ENCODE data around the gene PLEKHG4B. TPM values are rescaled to one million over a fixed set of nuclear protein-coding genes. Genes with fewer than 3 reads are reported as not detected.

Gene PLEKHG4B
- polyA plus RNA-seq, 1 donor (not counting 4 experiments of a cell fraction or from before 2014, with no cell fraction given), result not detected

DNA sequence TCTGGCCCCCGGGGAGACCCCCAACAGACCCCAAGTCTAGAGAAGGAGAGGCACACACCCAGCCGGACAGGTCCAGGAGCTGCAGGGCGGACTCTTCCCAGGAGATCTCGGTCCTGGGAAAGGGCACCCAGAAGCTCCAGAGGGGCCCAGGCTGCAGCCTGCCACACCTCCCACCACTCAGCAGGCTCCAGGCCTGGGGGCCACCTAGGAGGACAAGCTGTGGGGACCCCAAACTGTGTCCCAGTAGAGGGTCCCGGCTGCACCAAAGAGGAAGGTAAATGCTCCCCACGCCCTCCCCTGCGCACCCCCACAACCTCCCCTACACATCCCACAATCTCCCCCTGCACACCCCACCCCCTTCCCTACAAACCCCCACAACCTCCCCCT is 48.5 kb downstream of the PLEKHG4B start:
- Histone ChIP-seq H3K4me3 (ENCODE audit: control insufficient read depth in 2 of 3, extremely low read depth in 1 of 3, insufficient read depth in 2 of 3, low read depth in 1 of 3, low read length in 3 of 3) (no peak overlapping the region), H3K27me3 (ENCODE audit: control insufficient read depth, extremely low read depth, insufficient read depth, low read length) (no peaks in the 10 kb centered on the region), H3K27ac (ENCODE audit: control insufficient read depth, insufficient read depth, low read length) (no peak overlapping the region), H3K9ac (ENCODE audit: control insufficient read depth, extremely low read depth, insufficient read depth, low read length) (no peak overlapping the region), H3K36me3 (ENCODE audit: control insufficient read depth in 2 of 2, extremely low read depth in 1 of 2, insufficient read depth in 2 of 2, low read length in 2 of 2) (no peaks in the 10 kb centered on the region), H4K20me1 (ENCODE audit: control insufficient read depth, extremely low read depth, insufficient read depth, low read length) (no peaks in the 10 kb centered on the region), H3K9me1 (ENCODE audit: control insufficient read depth, extremely low read depth, insufficient read depth, low read length) (no peaks in the 10 kb centered on the region), H3K9me3 (ENCODE audit: control insufficient read depth, low read depth, low read length) (no peaks in the 10 kb centered on the region), H3K4me2 (ENCODE audit: control insufficient read depth, extremely low read depth, insufficient read depth, low read depth, low read length) (no peak overlapping the region), H3K4me1 (ENCODE audit: control insufficient read depth, extremely low read depth, insufficient read depth, low read length) (no peaks in the 10 kb centered on the region), H2AFZ (ENCODE audit: control insufficient read depth, low read length) (no peak overlapping the region), H3K79me2 (ENCODE audit: control insufficient read depth, insufficient read depth, low read length) (no peaks in the 10 kb centered on the region)
- DNase-seq (ENCODE audit: low read depth, low spot score) (no peak), FAIRE-seq (no peak)
- dilution Hi-C loops (cut with MboI; ENCODE audit: extremely low pct_ligation_motif_present, low sequenced_read_pairs), result no loop called here
- no peak for TF ChIP-seq EZH2 (IDR thresholded peaks at IDR 0.05; ENCODE audit: low read length)
- TF ChIP-seq, protein P1, sequence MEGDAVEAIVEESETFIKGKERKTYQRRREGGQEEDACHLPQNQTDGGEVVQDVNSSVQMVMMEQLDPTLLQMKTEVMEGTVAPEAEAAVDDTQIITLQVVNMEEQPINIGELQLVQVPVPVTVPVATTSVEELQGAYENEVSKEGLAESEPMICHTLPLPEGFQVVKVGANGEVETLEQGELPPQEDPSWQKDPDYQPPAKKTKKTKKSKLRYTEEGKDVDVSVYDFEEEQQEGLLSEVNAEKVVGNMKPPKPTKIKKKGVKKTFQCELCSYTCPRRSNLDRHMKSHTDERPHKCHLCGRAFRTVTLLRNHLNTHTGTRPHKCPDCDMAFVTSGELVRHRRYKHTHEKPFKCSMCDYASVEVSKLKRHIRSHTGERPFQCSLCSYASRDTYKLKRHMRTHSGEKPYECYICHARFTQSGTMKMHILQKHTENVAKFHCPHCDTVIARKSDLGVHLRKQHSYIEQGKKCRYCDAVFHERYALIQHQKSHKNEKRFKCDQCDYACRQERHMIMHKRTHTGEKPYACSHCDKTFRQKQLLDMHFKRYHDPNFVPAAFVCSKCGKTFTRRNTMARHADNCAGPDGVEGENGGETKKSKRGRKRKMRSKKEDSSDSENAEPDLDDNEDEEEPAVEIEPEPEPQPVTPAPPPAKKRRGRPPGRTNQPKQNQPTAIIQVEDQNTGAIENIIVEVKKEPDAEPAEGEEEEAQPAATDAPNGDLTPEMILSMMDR (optimal IDR thresholded peaks at IDR 0.05 in 1 of 3, IDR thresholded peaks at IDR 0.05 in 1 of 3, conservative IDR thresholded peaks at IDR 0.05 in 1 of 3; ENCODE audit: extremely low read depth in 1 of 3, insufficient read depth in 2 of 3, low read length in 3 of 3), result no peak

DNA sequence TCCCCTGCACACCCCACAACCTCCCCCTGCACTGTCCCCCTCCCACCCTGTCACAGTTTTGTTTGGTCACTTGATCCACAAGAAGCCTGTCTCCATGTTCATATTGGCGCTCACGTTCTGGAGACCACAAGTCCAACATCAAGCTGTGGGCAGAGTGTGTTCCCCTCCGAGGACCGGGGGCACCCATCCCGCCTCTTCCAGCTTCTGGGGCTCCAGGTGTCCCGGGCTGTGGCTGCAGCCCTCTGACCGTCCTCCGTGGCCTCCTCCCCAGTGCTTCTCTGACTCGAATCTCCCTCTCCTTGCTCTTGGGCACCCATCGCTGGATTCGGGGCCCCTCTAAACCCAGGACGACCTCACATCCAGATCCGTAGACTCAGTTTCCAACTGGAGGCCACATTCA is 49.2 kb downstream of the PLEKHG4B start:
- no peak for TF ChIP-seq EZH2 (IDR thresholded peaks at IDR 0.05; ENCODE audit: low read length)
- TF ChIP-seq, protein P1 (optimal IDR thresholded peaks at IDR 0.05 in 1 of 3, IDR thresholded peaks at IDR 0.05 in 1 of 3, conservative IDR thresholded peaks at IDR 0.05 in 1 of 3; ENCODE audit: extremely low read depth in 1 of 3, insufficient read depth in 2 of 3, low read length in 3 of 3), result no peak
- Histone ChIP-seq H3K27ac (ENCODE audit: control insufficient read depth, insufficient read depth, low read length) (no peak overlapping the region), H3K4me2 (ENCODE audit: control insufficient read depth, extremely low read depth, insufficient read depth, low read depth, low read length) (no peak overlapping the region), H3K4me1 (ENCODE audit: control insufficient read depth, extremely low read depth, insufficient read depth, low read length) (no peaks in the 10 kb centered on the region), H3K9me3 (ENCODE audit: control insufficient read depth, low read depth, low read length) (no peaks in the 10 kb centered on the region), H3K27me3 (ENCODE audit: control insufficient read depth, extremely low read depth, insufficient read depth, low read length) (no peaks in the 10 kb centered on the region), H3K9ac (ENCODE audit: control insufficient read depth, extremely low read depth, insufficient read depth, low read length) (no peak overlapping the region), H2AFZ (ENCODE audit: control insufficient read depth, low read length) (no peak overlapping the region), H3K36me3 (ENCODE audit: control insufficient read depth in 2 of 2, extremely low read depth in 1 of 2, insufficient read depth in 2 of 2, low read length in 2 of 2) (no peaks in the 10 kb centered on the region), H3K79me2 (ENCODE audit: control insufficient read depth, insufficient read depth, low read length) (no peaks in the 10 kb centered on the region), H4K20me1 (ENCODE audit: control insufficient read depth, extremely low read depth, insufficient read depth, low read length) (no peaks in the 10 kb centered on the region), H3K4me3 (ENCODE audit: control insufficient read depth in 2 of 3, extremely low read depth in 1 of 3, insufficient read depth in 2 of 3, low read depth in 1 of 3, low read length in 3 of 3) (no peak overlapping the region), H3K9me1 (ENCODE audit: control insufficient read depth, extremely low read depth, insufficient read depth, low read length) (no peaks in the 10 kb centered on the region)
- FAIRE-seq (no peak), DNase-seq (ENCODE audit: low read depth, low spot score) (no peak)
- dilution Hi-C loops (cut with MboI; ENCODE audit: extremely low pct_ligation_motif_present, low sequenced_read_pairs), result no loop called here

Data from keratinocyte (primary cell).